ENCODE results near the gene SMG7.

Gene SMG7

DNA sequence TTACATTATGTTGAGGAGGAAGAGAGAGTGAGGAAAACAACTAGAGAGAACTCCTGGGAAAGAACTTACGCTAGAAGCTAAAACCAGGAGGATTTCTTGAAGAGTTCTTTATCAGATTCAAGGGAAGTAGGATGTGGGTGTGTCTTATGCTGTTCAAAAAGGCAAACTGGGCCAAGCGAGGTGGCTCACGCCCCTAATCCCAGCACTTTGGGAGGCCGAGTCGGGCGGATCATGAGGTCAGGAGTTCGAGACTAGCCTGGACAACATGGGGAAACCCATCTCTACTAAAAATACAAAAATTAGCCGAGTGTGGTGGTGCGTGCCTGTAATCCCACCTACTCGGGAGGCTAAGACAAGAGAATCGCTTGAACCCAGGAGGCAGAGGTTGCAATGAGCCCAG is 23.1 kb downstream of the SMG7 start:
- TF ChIP-seq FOXP2 (optimal IDR thresholded peaks at IDR 0.05; ENCODE audit: borderline replicate concordance, extremely low read depth, extremely low read length, insufficient read depth), result no peak
- no peak for TF ChIP-seq SIN3A (IDR thresholded peaks at IDR 0.05; ENCODE audit: borderline replicate concordance, insufficient read depth, low read length)
- TF ChIP-seq, protein P1, sequence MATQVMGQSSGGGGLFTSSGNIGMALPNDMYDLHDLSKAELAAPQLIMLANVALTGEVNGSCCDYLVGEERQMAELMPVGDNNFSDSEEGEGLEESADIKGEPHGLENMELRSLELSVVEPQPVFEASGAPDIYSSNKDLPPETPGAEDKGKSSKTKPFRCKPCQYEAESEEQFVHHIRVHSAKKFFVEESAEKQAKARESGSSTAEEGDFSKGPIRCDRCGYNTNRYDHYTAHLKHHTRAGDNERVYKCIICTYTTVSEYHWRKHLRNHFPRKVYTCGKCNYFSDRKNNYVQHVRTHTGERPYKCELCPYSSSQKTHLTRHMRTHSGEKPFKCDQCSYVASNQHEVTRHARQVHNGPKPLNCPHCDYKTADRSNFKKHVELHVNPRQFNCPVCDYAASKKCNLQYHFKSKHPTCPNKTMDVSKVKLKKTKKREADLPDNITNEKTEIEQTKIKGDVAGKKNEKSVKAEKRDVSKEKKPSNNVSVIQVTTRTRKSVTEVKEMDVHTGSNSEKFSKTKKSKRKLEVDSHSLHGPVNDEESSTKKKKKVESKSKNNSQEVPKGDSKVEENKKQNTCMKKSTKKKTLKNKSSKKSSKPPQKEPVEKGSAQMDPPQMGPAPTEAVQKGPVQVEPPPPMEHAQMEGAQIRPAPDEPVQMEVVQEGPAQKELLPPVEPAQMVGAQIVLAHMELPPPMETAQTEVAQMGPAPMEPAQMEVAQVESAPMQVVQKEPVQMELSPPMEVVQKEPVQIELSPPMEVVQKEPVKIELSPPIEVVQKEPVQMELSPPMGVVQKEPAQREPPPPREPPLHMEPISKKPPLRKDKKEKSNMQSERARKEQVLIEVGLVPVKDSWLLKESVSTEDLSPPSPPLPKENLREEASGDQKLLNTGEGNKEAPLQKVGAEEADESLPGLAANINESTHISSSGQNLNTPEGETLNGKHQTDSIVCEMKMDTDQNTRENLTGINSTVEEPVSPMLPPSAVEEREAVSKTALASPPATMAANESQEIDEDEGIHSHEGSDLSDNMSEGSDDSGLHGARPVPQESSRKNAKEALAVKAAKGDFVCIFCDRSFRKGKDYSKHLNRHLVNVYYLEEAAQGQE (IDR thresholded peaks at IDR 0.05; ENCODE audit: insufficient read depth in 1 of 2, low read depth in 2 of 2, low read length in 2 of 2), result no peak
- TF ChIP-seq POLR2AphosphoS5 (IDR thresholded peaks at IDR 0.05; ENCODE audit: low read depth, low read length), result no peak
- TF ChIP-seq TAF1 (IDR thresholded peaks at IDR 0.05; ENCODE audit: borderline replicate concordance, insufficient read depth, low read length), result no peak

DNA sequence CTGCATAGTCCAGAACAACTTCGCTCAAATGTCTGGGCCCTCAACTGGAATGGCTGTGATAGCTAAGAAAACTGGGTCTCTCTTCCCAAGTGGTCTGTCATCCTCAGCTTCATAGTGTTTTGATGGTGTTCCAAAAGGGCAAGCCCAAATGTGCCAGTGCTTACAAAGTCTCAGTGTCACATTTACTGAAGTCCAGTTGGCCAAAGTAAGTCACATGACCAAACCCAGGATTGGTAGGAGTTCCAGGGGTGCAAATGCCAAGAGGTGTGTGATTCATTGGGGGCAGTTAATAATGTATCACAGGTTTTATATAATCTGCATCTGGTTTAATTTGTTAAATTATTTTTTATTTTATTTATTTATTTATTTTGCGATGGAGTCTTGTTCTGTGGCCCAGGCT is 24.9 kb downstream of the SMG7 start:
- TF ChIP-seq FOXP2 (optimal IDR thresholded peaks at IDR 0.05; ENCODE audit: borderline replicate concordance, extremely low read depth, extremely low read length, insufficient read depth) (no peak), TAF1 (IDR thresholded peaks at IDR 0.05; ENCODE audit: borderline replicate concordance, insufficient read depth, low read length) (no peak), SIN3A (IDR thresholded peaks at IDR 0.05; ENCODE audit: borderline replicate concordance, insufficient read depth, low read length) (no peak), POLR2AphosphoS5 (IDR thresholded peaks at IDR 0.05; ENCODE audit: low read depth, low read length) (no peak)
- TF ChIP-seq, protein P1 (IDR thresholded peaks at IDR 0.05; ENCODE audit: insufficient read depth in 1 of 2, low read depth in 2 of 2, low read length in 2 of 2), result no peak

DNA sequence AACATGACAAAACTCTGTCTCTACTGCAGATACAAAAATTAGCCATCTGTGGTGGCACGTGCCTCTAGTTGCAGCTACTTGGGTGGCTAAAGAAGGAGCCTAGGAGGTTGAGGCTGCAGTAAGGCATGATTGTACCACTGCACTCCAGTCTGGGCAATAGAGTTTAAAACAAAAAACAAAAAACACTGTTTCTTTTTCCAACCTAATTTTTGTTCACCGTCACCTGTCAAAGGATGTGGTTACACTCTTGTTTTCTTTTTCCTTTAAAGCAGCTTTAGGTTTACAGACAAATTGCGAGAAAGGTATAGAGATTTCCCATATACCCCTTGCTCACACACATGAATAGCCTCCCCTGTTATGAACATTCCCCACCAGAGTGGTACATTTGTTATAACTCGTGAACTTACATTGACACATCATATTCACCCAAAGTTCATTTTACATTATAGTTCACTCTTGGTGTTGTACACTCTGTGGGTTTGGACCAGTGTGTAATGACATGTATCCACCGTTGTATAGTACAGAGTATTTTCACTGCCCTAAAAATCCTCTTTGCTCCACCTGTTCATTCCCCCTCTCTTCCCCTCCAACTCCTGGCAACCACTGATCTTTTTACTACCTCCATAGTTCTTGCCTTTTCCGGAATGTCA is 26.2 kb downstream of the SMG7 start:
- TF ChIP-seq FOXP2 (optimal IDR thresholded peaks at IDR 0.05; ENCODE audit: borderline replicate concordance, extremely low read depth, extremely low read length, insufficient read depth) (no peak), POLR2AphosphoS5 (IDR thresholded peaks at IDR 0.05; ENCODE audit: low read depth, low read length) (no peak), TAF1 (IDR thresholded peaks at IDR 0.05; ENCODE audit: borderline replicate concordance, insufficient read depth, low read length) (no peak), SIN3A (IDR thresholded peaks at IDR 0.05; ENCODE audit: borderline replicate concordance, insufficient read depth, low read length) (no peak)
- TF ChIP-seq, protein P1 (IDR thresholded peaks at IDR 0.05; ENCODE audit: insufficient read depth in 1 of 2, low read depth in 2 of 2, low read length in 2 of 2), result no peak

DNA sequence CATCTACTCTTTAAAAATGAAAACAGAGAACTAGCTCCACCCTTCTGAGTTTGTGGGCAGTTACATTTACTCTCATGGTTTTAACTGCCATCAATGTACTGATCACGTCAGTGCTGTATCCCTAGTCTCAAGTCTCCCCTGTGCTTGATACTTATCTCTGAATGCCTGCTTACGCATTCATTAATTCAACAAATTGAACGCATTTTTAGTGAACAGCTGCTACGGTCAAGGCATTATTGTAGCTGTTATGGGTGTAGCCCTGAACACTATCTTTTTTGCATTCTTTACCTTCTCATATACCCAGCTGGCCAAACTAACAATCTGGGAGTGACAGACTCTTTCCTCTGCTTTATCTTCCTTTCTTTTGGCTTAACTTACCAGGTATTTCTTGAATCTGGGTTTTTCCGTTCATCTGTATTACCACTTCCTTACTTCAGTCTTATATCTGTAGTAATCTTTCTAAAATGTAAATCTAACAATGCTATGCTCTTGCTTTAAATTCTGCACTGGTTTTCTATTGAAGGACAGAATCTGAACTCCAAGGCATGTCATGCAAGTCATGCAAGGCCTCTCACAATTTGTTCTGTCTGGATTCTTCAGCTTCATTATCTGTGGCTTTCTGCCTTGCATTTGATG is 33.3 kb downstream of the SMG7 start:
- no peak for TF ChIP-seq TAF1 (IDR thresholded peaks at IDR 0.05; ENCODE audit: borderline replicate concordance, insufficient read depth, low read length)
- TF ChIP-seq SIN3A (IDR thresholded peaks at IDR 0.05; ENCODE audit: borderline replicate concordance, insufficient read depth, low read length), result no peak
- TF ChIP-seq POLR2AphosphoS5 (IDR thresholded peaks at IDR 0.05; ENCODE audit: low read depth, low read length), result no peak
- no peak for TF ChIP-seq FOXP2 (optimal IDR thresholded peaks at IDR 0.05; ENCODE audit: borderline replicate concordance, extremely low read depth, extremely low read length, insufficient read depth)
- TF ChIP-seq, protein P1 (IDR thresholded peaks at IDR 0.05; ENCODE audit: insufficient read depth in 1 of 2, low read depth in 2 of 2, low read length in 2 of 2), result no peak
